DND-41 (cell line): ENCODE measurements around the gene HEBP1.

ENCODE experiments used
- EZH2 ChIP-seq: IDR thresholded peaks from 3 replicates; pipeline ENCODE4 v1.6.1; 2012; ENCODE audit warnings: borderline replicate concordance, low read depth, mild to moderate bottlenecking, moderate library complexity, low read length, inconsistent platforms; ENCODE audit not compliant: severe bottlenecking
- TF ChIP-seq, protein P1 (sequence below): IDR thresholded peaks from 2 replicates; pipeline ENCODE4 v1.5.1; 2012; ENCODE audit warnings: borderline replicate concordance, low read length, moderate library complexity, mild to moderate bottlenecking; ENCODE audit not compliant: poor library complexity, severe bottlenecking; ENCODE audit errors: extremely low read depth

DNA sequence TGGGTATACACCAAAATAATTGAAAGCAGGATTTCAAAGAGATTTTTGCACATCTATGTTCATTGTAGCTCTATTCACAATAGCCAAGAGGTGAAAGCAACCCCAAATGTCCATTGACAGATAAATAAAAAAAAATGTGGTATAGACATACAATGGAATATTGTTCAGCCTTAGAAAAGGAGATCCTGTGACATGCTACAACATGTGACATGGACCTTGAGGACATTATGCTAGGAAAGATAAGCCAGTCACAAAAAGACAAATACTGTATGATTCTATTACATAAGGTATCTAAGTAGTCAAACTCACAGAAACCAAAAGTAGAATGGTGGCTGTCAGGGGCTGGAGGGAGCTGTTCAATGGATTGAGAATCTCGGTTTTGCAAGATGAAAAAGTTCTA lies 60.2 kb downstream of the HEBP1 start:
- TF ChIP-seq, protein P1, sequence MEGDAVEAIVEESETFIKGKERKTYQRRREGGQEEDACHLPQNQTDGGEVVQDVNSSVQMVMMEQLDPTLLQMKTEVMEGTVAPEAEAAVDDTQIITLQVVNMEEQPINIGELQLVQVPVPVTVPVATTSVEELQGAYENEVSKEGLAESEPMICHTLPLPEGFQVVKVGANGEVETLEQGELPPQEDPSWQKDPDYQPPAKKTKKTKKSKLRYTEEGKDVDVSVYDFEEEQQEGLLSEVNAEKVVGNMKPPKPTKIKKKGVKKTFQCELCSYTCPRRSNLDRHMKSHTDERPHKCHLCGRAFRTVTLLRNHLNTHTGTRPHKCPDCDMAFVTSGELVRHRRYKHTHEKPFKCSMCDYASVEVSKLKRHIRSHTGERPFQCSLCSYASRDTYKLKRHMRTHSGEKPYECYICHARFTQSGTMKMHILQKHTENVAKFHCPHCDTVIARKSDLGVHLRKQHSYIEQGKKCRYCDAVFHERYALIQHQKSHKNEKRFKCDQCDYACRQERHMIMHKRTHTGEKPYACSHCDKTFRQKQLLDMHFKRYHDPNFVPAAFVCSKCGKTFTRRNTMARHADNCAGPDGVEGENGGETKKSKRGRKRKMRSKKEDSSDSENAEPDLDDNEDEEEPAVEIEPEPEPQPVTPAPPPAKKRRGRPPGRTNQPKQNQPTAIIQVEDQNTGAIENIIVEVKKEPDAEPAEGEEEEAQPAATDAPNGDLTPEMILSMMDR: no peak
- TF ChIP-seq EZH2: no peak
